ENCODE results near the gene ITGA1.

The ITGA1 gene

DNA sequence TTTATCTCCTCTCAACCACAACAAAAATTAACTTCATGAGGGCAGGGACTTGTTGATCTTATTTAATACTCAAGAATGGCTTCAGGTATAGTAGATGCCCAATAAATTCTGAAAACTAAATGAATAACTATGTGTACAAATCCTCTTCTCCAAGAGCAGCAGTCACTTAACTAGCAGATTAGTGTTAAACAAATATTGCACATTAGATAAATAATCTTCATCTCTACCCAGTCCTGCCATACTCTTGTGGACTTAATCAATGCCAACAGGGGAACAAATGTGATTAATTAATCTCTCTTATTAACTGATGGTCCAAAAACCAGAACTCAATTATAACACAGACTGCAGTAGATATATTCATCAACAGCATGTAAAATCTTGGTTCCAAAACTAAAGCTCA is 15.0 kb upstream of the ITGA1 start:
- TF ChIP-seq, protein P1, sequence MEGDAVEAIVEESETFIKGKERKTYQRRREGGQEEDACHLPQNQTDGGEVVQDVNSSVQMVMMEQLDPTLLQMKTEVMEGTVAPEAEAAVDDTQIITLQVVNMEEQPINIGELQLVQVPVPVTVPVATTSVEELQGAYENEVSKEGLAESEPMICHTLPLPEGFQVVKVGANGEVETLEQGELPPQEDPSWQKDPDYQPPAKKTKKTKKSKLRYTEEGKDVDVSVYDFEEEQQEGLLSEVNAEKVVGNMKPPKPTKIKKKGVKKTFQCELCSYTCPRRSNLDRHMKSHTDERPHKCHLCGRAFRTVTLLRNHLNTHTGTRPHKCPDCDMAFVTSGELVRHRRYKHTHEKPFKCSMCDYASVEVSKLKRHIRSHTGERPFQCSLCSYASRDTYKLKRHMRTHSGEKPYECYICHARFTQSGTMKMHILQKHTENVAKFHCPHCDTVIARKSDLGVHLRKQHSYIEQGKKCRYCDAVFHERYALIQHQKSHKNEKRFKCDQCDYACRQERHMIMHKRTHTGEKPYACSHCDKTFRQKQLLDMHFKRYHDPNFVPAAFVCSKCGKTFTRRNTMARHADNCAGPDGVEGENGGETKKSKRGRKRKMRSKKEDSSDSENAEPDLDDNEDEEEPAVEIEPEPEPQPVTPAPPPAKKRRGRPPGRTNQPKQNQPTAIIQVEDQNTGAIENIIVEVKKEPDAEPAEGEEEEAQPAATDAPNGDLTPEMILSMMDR (IDR thresholded peaks at IDR 0.05; ENCODE audit: insufficient read depth, low read length) = no peak
- no peak for TF ChIP-seq GABPA (IDR thresholded peaks at IDR 0.05; ENCODE audit: low read depth)
- TF ChIP-seq SPI1 (IDR thresholded peaks at IDR 0.05; ENCODE audit: borderline replicate concordance, low read depth) = no peak
- Histone ChIP-seq H3K27me3 (ENCODE audit: insufficient read depth, poor library complexity, severe bottlenecking) (peaks cover 16% of the 10 kb centered on the region), H3K27ac (replicated peaks) (no peak overlapping the region)

DNA sequence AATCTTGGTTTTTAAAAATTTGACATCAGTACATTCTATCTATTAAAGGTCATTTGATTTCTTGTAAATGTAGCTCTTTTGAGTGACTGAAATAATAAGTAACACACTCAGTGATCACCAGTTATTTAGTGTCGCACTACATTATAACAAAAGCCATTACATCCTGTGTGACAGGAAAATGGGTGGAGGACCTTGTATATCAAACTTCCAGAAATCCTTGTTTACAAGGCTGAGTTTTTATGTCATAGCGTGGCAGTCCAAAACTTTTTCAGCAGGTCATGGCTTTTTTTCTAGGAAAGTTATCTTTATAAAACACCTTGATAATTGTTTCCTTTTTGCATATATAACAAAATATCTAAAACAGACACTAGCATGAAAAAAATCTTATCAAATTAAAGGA is 14.4 kb upstream of the ITGA1 start:
- H3K27ac ChIP-seq (replicated peaks) = no peak overlapping the region
- TF ChIP-seq, protein P2, sequence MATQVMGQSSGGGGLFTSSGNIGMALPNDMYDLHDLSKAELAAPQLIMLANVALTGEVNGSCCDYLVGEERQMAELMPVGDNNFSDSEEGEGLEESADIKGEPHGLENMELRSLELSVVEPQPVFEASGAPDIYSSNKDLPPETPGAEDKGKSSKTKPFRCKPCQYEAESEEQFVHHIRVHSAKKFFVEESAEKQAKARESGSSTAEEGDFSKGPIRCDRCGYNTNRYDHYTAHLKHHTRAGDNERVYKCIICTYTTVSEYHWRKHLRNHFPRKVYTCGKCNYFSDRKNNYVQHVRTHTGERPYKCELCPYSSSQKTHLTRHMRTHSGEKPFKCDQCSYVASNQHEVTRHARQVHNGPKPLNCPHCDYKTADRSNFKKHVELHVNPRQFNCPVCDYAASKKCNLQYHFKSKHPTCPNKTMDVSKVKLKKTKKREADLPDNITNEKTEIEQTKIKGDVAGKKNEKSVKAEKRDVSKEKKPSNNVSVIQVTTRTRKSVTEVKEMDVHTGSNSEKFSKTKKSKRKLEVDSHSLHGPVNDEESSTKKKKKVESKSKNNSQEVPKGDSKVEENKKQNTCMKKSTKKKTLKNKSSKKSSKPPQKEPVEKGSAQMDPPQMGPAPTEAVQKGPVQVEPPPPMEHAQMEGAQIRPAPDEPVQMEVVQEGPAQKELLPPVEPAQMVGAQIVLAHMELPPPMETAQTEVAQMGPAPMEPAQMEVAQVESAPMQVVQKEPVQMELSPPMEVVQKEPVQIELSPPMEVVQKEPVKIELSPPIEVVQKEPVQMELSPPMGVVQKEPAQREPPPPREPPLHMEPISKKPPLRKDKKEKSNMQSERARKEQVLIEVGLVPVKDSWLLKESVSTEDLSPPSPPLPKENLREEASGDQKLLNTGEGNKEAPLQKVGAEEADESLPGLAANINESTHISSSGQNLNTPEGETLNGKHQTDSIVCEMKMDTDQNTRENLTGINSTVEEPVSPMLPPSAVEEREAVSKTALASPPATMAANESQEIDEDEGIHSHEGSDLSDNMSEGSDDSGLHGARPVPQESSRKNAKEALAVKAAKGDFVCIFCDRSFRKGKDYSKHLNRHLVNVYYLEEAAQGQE (IDR thresholded peaks at IDR 0.05; ENCODE audit: insufficient replicate concordance, low read depth) = no peak
- TF ChIP-seq GABPA (IDR thresholded peaks at IDR 0.05; ENCODE audit: low read depth) (no peak), SPI1 (IDR thresholded peaks at IDR 0.05; ENCODE audit: borderline replicate concordance, low read depth) (no peak), POLR2AphosphoS5 (IDR thresholded peaks at IDR 0.05; ENCODE audit: low read depth) (no peak)
- TF ChIP-seq, protein P1 (IDR thresholded peaks at IDR 0.05; ENCODE audit: insufficient read depth, low read length) = no peak
- no peak for DNase-seq (ENCODE audit: low read depth in 1 of 2, low spot score in 1 of 2)

More for the DNA sequence above, 15.0 kb upstream of the ITGA1 start:
- H3K4me3 ChIP-seq (replicated peaks; ENCODE audit: insufficient read depth, low read length) = no peak overlapping the region
- DNase-seq (ENCODE audit: low read depth in 1 of 2, low spot score in 1 of 2) = no peak

DNA sequence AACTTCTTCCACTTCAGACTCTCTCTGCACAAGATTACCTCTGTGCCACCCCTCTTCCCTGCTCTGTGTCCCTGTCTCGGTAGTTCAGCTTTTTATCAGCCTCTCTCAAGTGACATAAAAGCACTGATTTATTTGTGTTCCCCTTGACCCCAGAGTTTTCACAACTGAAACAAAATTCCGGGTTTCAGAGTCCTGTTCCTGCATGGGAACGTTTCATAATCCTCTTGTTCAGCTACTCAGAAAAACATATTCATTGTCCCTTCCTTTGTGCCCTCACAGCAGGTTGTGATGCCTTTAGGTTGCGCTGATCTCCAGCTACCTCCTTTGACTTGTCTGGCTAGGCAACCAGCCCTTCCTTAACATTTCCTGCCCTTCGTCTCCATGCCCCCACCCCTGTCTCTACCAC is 13.7 kb upstream of the ITGA1 start:
- no peak overlapping the region for H3K27ac ChIP-seq (replicated peaks)
- TF ChIP-seq, protein P2 (IDR thresholded peaks at IDR 0.05; ENCODE audit: insufficient replicate concordance, low read depth) = no peak
- TF ChIP-seq, protein P1 (IDR thresholded peaks at IDR 0.05; ENCODE audit: insufficient read depth, low read length) = no peak
- TF ChIP-seq POLR2AphosphoS5 (IDR thresholded peaks at IDR 0.05; ENCODE audit: low read depth) (no peak), SPI1 (IDR thresholded peaks at IDR 0.05; ENCODE audit: borderline replicate concordance, low read depth) (no peak), GABPA (IDR thresholded peaks at IDR 0.05; ENCODE audit: low read depth) (no peak)

More for the DNA sequence above, 14.4 kb upstream of the ITGA1 start:
- Histone ChIP-seq H3K27me3 (ENCODE audit: insufficient read depth, poor library complexity, severe bottlenecking) (peaks cover 16% of the 10 kb centered on the region), H3K4me3 (replicated peaks; ENCODE audit: insufficient read depth, low read length) (no peak overlapping the region)

DNA sequence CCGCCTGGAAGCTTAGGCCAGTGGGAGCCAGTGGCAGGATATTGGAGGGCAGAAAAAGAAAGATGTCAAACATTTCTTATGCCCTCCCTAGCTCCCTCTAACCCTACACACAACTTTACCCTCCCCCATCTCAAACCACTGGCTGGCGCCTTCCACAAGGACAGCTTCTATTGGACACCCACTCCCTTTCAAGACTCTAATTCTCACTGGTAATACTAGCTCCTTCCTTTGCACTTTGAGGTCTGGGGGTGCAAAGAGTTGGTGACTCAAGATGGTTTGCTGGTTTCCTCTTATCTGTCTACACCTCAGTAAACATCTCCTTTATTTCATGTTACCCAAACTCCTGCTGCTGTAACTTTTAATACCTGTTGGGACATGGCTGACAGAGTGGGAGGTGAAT is 11.6 kb upstream of the ITGA1 start:
- DNase-seq (ENCODE audit: low read depth in 1 of 2, low spot score in 1 of 2) = no peak
- no peak overlapping the region for H3K27ac ChIP-seq (replicated peaks)
- TF ChIP-seq POLR2AphosphoS5 (IDR thresholded peaks at IDR 0.05; ENCODE audit: low read depth) = no peak
- TF ChIP-seq GABPA (IDR thresholded peaks at IDR 0.05; ENCODE audit: low read depth) = no peak
- TF ChIP-seq, protein P2 (IDR thresholded peaks at IDR 0.05; ENCODE audit: insufficient replicate concordance, low read depth) = no peak
- TF ChIP-seq SPI1 (IDR thresholded peaks at IDR 0.05; ENCODE audit: borderline replicate concordance, low read depth) = no peak
- TF ChIP-seq, protein P1 (IDR thresholded peaks at IDR 0.05; ENCODE audit: insufficient read depth, low read length) = no peak
- peaks cover 16% of the 10 kb centered on the region for H3K27me3 ChIP-seq (ENCODE audit: insufficient read depth, poor library complexity, severe bottlenecking)
- H3K4me3 ChIP-seq (replicated peaks; ENCODE audit: insufficient read depth, low read length) = no peak overlapping the region

More for the DNA sequence above, 13.7 kb upstream of the ITGA1 start:
- H3K4me3 ChIP-seq (replicated peaks; ENCODE audit: insufficient read depth, low read length) = no peak overlapping the region
- no peak for DNase-seq (ENCODE audit: low read depth in 1 of 2, low spot score in 1 of 2)
- H3K27me3 ChIP-seq (ENCODE audit: insufficient read depth, poor library complexity, severe bottlenecking) = peaks cover 16% of the 10 kb centered on the region
